A204.1 (cell line): Measurements from ENCODE around the gene SLC16A7.
"Not testable (repeated sequence)": the region's sequence is repeated elsewhere in the genome, so short reads cannot be mapped to it uniquely, and the experiment has no call there.

Source experiments
- FAIRE-seq: peaks from 2 replicates; lab custom pipeline; 2012; peaks lifted over from hg19 to GRCh38; lab: Jason Lieb, UNC

Gene SLC16A7

DNA sequence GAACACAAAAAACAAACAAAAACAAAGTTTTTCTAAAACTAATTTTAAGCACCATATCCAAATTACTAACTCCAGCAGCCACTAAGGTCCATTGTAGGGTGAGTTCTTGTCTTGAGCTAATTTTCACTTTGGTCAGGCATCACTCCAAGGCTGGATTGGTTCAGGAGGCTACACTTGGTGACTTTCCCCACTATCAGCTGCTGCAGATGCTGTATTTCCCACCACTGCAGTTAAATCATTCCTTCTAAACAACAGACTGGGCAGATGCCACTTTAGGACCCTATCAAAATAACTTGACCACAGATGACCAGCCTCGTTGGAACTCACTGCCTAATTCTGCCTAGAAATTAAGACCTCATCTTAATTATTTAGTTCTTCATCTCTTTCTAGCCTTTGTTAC is 140.5 kb downstream of the SLC16A7 start:
- FAIRE-seq = no peak

- no peak for FAIRE-seq
Measured at GRCh38 chr12:59736786-59737185, 141.0 kb downstream of the SLC16A7 start.

DNA sequence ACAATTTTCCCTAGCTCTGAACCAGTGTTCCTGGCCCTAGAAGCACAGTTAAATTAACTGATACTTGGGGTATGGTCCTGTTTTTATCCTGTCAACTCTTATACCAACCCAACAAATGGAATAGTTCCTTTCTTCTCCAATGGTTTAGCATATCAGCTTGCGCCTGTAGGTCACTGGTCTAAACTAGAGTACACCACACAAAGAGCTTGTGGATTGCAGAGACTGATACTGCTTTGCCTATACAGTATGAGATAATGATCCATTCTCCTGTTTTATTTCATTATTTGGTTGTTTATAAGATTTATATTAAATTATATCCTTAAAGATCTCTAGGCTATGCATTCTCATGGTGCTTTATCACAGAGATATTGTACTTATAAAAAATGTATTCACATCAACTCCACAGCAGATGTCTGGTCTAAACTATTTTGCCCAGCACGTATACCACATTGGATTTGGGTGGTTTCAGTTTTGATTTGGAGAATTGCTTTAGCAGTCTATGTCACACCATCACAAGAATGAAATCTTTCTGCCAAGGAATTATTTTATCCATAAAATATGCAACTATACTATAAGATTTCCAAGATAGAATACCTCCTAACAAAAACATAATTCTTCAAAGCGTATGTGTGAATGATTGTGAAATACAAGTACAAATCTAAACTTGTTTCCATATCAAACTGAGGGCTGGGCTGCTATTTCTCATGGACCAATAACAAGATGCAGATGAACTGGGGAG is 142.1 kb downstream of the SLC16A7 start:
- no peak for FAIRE-seq

DNA sequence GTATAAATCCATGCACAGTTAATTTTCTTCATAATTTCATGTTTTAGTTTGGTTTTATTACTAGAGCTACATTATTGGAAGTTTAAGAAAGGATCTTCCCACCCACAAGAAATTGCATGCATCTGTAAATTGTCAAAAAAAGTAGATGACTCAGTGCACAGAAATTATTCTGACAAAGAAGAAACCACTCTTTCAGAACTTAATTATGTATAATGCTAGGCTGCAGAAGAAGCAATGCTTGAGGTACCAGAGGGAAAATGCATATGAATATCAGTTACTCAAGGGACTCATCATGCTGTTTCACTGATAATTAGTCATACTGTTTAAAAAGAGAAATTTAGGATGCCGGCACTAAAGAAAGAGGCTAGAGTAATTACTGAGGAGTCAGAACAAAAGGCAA is 147.0 kb downstream of the SLC16A7 start:
- FAIRE-seq = no peak

DNA sequence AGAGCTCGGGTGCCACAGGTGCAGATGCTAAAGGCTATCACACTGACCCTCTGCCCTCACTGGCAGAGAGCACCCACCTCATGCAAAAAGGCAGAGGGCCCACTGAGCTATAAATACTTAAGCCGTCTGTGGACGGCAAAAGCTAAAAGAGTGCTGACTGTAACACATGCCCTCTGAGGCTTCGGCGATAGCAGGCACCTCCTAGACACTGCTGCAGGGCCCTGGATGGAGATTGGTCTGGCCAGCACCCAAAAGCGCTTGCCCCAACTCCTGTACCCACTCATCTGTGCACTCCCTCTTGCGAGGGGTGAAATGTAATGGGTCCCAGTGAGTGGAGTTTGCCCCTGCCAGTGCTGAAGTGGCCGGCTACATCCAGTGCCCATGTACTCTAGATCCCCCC is 148.7 kb downstream of the SLC16A7 start:
- no peak for FAIRE-seq

GRCh38 chr12:59751091-59751490 is 155.3 kb downstream of the SLC16A7 start:
- not testable (repeated sequence) for FAIRE-seq

DNA sequence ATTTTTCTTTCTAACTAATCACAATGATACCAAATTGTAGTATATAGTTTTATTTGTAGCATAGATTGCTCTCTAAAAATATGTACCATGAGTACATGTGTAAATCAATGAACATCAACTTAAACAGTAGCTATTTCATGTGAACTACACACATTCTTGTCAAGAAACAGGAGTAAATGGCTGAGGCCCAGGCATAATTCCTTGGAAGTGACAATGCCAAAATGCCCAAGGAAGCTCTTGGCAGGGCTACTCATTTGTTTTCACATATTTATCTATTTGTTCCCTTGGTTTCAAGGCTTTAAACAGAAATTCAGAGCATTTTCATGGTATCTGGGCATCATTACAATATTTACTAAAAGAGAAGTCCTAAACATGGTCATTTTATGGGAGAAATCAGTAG is 165.7 kb downstream of the SLC16A7 start:
- FAIRE-seq = no peak

DNA sequence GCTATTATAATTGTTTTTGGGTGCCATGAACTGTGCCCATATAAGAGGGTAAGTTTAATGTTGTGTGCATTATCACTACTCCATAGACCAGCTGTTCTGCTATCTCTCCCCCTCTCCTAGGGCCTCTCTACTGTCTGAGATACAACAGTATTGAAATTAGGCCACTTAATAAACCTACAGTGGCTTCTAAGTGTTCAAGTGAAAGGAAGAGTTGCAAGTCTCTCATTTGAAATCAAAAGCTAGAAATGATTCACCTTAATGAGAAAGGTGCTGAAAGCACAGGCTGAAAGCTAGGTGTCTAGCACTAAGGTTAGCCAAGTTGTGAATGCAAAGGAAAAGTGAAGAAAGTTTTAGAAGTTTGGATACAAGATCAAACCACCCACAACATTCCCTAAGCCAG is 168.0 kb downstream of the SLC16A7 start:
- FAIRE-seq = no peak

GRCh38 chr12:59768031-59768430 is 172.2 kb downstream of the SLC16A7 start:
- no peak for FAIRE-seq

- no peak for FAIRE-seq
Measured at GRCh38 chr12:59780605-59781135, 184.8 kb downstream of the SLC16A7 start.

DNA sequence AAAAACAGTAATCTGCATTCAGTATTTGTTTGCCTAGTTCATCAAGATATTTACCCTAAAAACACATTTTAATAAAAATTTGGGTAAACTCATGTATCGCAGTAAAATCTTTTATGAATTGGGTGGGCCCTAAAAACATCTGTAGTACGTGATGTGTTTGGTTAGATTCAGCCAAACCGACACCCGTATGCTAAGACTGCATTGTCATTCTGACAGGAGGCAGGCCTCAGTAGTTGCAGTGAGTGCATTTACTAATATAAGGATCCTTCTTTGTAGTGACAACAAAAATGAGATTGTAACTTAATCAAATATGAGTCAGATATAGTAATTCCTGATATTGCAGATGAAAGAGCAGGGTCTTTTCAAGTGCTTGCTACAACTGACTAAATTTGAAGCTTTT is 191.8 kb downstream of the SLC16A7 start:
- no peak for FAIRE-seq

GRCh38 chr12:59792647-59793046 is 196.8 kb downstream of the SLC16A7 start:
- no peak for FAIRE-seq

- no peak for FAIRE-seq
Measured at GRCh38 chr12:59803735-59804134, 207.9 kb downstream of the SLC16A7 start.

- no peak for FAIRE-seq
Measured at GRCh38 chr12:59808317-59808910, 212.6 kb downstream of the SLC16A7 start.

GRCh38 chr12:59811991-59812390 is 216.2 kb downstream of the SLC16A7 start:
- FAIRE-seq = no peak

DNA sequence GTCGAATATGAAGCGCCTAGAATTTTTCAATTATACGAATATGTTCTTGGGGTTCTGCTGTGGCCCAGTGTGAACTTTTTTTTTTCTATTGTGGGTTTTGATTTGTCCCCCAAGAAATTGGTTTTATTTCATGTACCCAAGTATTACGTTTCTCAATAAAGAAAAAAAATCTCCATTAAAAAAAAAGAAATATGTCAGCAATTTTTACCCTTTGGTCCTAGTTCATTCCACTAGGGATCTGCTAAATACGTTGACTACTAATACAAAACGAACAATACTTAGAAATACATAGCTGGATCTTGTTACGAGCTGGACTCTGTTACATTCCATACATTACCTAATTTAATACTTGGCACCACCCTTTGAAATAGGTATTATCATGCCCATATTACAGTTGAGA is 216.9 kb downstream of the SLC16A7 start:
- FAIRE-seq = no peak

GRCh38 chr12:59820594-59821011 is 224.8 kb downstream of the SLC16A7 start:
- no peak for FAIRE-seq

DNA sequence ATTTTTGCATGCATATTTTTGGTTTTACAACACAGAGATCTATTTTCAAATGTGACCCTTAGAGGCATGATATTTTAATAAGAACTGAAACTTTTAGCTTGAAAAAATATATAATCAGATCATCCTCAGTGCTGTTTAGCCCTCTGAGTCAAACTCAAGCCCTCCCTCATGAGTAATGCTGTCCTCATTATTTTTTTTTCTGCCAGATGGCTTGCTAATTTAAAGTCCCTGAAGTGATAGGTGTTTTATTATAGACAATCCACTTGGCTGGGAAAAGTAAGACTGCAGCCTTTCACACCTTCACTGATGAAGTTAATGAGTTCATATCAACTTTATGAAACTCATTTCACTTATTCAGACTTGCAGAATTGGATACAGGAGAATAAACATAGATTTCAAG is 227.7 kb downstream of the SLC16A7 start:
- no peak for FAIRE-seq

- FAIRE-seq = no peak
Measured at GRCh38 chr12:59827767-59828166, 231.9 kb downstream of the SLC16A7 start.

DNA sequence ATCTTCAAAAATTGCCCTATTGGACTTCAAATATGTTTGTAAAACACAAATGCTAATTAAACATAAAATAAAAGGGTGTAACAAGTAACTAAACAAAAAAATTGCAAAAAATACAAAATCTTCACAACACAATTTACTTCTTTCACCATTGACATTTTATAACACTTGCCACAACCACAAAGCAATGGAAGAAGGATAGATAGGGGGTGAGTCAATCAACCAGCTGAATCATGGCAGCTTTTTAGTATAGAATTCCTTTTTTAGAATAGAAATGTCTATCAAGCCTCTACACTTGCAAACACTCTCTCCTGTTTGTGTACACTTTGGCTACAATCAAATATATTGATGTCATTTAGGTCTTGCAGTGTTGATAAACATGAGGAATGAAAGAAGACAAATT is 232.7 kb downstream of the SLC16A7 start:
- no peak for FAIRE-seq

GRCh38 chr12:59833408-59833807 is 237.6 kb downstream of the SLC16A7 start:
- FAIRE-seq = no peak

DNA sequence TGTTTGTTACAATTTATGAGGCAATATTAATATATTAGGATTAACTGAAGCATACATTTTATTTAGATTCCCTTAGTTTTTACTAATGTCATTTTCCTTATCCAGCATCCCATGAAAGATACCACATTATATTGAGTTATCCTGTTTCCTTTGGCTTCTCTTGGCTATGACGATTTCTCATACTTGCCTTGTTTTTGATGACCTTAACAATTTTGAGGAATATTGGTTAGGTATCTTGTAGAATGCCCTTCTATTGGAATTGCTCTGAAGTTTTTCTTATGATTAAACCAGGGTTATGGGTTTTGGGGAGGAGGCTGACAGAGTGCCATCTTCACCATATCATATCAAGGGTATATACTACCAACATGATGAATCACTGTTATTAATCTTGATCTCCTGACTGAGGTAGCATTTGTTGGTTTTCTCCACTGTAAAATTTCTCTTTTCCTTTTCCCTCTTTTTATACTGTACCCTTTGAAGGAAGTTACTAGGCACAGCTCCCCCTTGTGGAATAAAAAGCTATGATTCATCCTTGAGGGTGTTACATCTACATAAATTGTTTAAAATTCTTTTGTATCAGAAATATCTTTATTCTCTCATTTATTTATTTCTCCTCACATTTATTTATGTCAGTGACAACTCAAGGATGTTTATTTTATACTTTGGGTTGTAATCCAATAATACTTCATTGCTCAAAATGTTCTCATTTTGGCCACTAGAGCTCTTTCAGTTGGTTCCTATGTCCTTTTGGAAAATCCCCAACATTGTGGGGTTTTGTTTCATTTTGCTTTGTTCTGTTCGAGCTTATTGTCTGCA is 239.0 kb downstream of the SLC16A7 start:
- no peak for FAIRE-seq
